CD4-positive, alpha-beta T cell treated with Interleukin-6 for 4 hours (primary cell): ENCODE measurements around the gene TYW1B.
"Not testable (repeated sequence)": the region's sequence is repeated elsewhere in the genome, so short reads cannot be mapped to it uniquely, and the experiment has no call there.

Experiments used
- DNase-seq: peaks from one replicate; pipeline ENCODE4 v3.0.0-alpha.2; 2020; ENCODE audit warnings: mixed read lengths

TYW1B gene

GRCh38 chr7:72540923-72541322 is 287.1 kb downstream of the TYW1B start:
- no peak for DNase-seq

- no peak for DNase-seq
Measured at GRCh38 chr7:72540106-72540611, 287.8 kb downstream of the TYW1B start.

GRCh38 chr7:72539702-72540101 is 288.3 kb downstream of the TYW1B start:
- no peak for DNase-seq

GRCh38 chr7:72538856-72539255 is 289.1 kb downstream of the TYW1B start:
- DNase-seq = no peak

- no peak for DNase-seq
Measured at GRCh38 chr7:72538147-72538546, 289.9 kb downstream of the TYW1B start.

GRCh38 chr7:72536038-72536437 is 292.0 kb downstream of the TYW1B start:
- DNase-seq = not testable (repeated sequence)

- DNase-seq = not testable (repeated sequence)
Measured at GRCh38 chr7:72531048-72531447, 297.0 kb downstream of the TYW1B start.
